ENCODE measurements around the gene REEP3.

DNA sequence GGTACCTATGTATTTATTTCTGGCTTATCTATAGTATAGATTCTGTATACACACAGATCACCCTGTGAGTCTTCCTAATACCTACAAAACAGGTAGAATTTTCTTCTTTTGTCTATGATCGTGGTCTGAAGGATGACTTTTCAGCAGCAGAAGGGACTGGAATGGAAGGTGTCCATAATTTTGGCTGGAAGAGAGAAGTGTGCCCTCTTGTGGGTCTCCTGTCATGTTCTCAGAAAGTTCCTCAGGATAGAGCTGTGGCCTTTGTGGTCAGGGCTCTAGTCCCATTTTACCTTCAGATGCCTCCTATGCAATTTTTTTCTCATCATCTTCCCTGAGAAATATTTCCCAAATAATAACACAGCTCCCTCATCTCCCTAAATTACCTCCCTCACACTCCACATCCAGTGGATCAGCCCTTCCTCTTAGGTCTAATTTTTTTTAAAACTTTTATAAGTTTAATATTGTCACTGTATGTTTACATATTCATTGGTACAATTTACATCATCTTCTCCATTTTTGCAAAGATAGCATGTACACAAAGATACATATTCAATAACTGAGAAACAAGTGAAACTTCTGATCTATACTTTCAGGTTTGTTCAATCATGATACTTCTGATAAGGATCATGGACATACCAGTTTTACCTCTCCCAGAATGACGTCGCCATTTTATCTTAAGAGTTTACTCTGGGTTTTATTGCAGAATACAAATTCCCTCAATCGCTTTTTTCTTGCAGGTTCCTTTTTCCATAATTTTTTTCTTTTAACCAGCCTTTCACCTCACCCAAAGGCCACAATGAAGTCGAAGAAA is 112.7 kb downstream of the REEP3 start:
- TF ChIP-seq, protein P1, sequence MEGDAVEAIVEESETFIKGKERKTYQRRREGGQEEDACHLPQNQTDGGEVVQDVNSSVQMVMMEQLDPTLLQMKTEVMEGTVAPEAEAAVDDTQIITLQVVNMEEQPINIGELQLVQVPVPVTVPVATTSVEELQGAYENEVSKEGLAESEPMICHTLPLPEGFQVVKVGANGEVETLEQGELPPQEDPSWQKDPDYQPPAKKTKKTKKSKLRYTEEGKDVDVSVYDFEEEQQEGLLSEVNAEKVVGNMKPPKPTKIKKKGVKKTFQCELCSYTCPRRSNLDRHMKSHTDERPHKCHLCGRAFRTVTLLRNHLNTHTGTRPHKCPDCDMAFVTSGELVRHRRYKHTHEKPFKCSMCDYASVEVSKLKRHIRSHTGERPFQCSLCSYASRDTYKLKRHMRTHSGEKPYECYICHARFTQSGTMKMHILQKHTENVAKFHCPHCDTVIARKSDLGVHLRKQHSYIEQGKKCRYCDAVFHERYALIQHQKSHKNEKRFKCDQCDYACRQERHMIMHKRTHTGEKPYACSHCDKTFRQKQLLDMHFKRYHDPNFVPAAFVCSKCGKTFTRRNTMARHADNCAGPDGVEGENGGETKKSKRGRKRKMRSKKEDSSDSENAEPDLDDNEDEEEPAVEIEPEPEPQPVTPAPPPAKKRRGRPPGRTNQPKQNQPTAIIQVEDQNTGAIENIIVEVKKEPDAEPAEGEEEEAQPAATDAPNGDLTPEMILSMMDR (IDR thresholded peaks at IDR 0.05; ENCODE audit: control extremely low read depth in 1 of 3, insufficient read depth in 1 of 3, low read depth in 1 of 3, low read length in 3 of 3) = peak in 2 of 3 experiments; percentile 52 to 57; a peak in 3 of 4 replicates
- TF ChIP-seq POLR2A (IDR thresholded peaks at IDR 0.05; ENCODE audit: control extremely low read depth in 1 of 2, low read depth in 2 of 2, low read length in 2 of 2) (no peak), TEAD4 (IDR thresholded peaks at IDR 0.05; ENCODE audit: low read depth, low read length) (no peak), SUZ12 (IDR thresholded peaks at IDR 0.05; ENCODE audit: low read length) (no peak), YY1 (IDR thresholded peaks at IDR 0.05; ENCODE audit: low read depth, low read length) (no peak), RBBP5 (IDR thresholded peaks at IDR 0.05; ENCODE audit: borderline replicate concordance, low read depth, low read length) (no peak), EZH2 (IDR thresholded peaks at IDR 0.05; ENCODE audit: low read depth, low read length, severe bottlenecking) (no peak), EP300 (IDR thresholded peaks at IDR 0.05; ENCODE audit: borderline replicate concordance in 1 of 2, low read depth in 2 of 2, low read length in 2 of 2) (no peak), SRF (IDR thresholded peaks at IDR 0.05; ENCODE audit: low read depth, low read length) (no peak), KDM1A (IDR thresholded peaks at IDR 0.05; ENCODE audit: borderline replicate concordance, low read length) (no peak), SP1 (IDR thresholded peaks at IDR 0.05; ENCODE audit: low read depth, low read length) (no peak)
- TF ChIP-seq, protein P2, sequence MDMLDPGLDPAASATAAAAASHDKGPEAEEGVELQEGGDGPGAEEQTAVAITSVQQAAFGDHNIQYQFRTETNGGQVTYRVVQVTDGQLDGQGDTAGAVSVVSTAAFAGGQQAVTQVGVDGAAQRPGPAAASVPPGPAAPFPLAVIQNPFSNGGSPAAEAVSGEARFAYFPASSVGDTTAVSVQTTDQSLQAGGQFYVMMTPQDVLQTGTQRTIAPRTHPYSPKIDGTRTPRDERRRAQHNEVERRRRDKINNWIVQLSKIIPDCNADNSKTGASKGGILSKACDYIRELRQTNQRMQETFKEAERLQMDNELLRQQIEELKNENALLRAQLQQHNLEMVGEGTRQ (IDR thresholded peaks at IDR 0.05; ENCODE audit: low read length) = no peak

Data from H1 (cell line).